ENCODE measurements around the gene GIT1.

Gene GIT1

GRCh38 chr17:29589524-29590410, at the start of gene GIT1:
Gene GIT1 (minus strand): TSS chr17:29589648. CDS start chr17:29589378, 270 bp downstream.
- H3K4me3 Mint-ChIP-seq, result peak within 1 kb of the TSS; percentile 91
- peak within 1 kb of the TSS; percentile 76 for H3K27ac Mint-ChIP-seq
- H3K27me3 Mint-ChIP-seq, result no peaks in the 10 kb centered on the region
- H3K36me3 Mint-ChIP-seq, result no peaks in the 10 kb centered on the region
- peak; percentile 78 for ATAC-seq (ENCODE audit: low read depth)
- DNase-seq (ENCODE audit: low spot score in 2 of 2), result peak; percentile 73 to 75
- peaks cover 48% of the 10 kb centered on the region for H3K4me1 Mint-ChIP-seq
- H3K9me3 Mint-ChIP-seq, result no peaks in the 10 kb centered on the region

GRCh38 chr17:29633886-29634285, 44.4 kb upstream of the GIT1 start:
- peaks cover 23% of the 10 kb centered on the region for H3K36me3 Mint-ChIP-seq
- DNase-seq (ENCODE audit: low spot score in 2 of 2) (no peak), ATAC-seq (ENCODE audit: low read depth) (no peak)
- peak overlapping the region; percentile 64 for H3K27ac Mint-ChIP-seq
- H3K4me1 Mint-ChIP-seq, result peaks cover 13% of the 10 kb centered on the region
- H3K9me3 Mint-ChIP-seq, result no peaks in the 10 kb centered on the region
- H3K4me3 Mint-ChIP-seq, result no peak overlapping the region
- H3K27me3 Mint-ChIP-seq, result no peaks in the 10 kb centered on the region

- H3K27ac Mint-ChIP-seq, result no peak overlapping the region
- DNase-seq (ENCODE audit: low spot score in 2 of 2), result no peak
- H3K4me3 Mint-ChIP-seq, result no peak overlapping the region
- no peaks in the 10 kb centered on the region for H3K9me3 Mint-ChIP-seq
- ATAC-seq (ENCODE audit: low read depth), result no peak
- H3K27me3 Mint-ChIP-seq, result no peaks in the 10 kb centered on the region
- peaks cover 20% of the 10 kb centered on the region for H3K36me3 Mint-ChIP-seq
- H3K4me1 Mint-ChIP-seq, result peaks cover 22% of the 10 kb centered on the region
Measured at GRCh38 chr17:29630630-29631193, 41.3 kb upstream of the GIT1 start.

GRCh38 chr17:29629839-29630238, 40.4 kb upstream of the GIT1 start:
- H3K36me3 Mint-ChIP-seq, result peaks cover 20% of the 10 kb centered on the region
- peaks cover 22% of the 10 kb centered on the region for H3K4me1 Mint-ChIP-seq
- H3K9me3 Mint-ChIP-seq, result no peaks in the 10 kb centered on the region
- ATAC-seq (ENCODE audit: low read depth), result no peak
- no peak overlapping the region for H3K27ac Mint-ChIP-seq
- no peak for DNase-seq (ENCODE audit: low spot score in 2 of 2)
- no peaks in the 10 kb centered on the region for H3K27me3 Mint-ChIP-seq
- H3K4me3 Mint-ChIP-seq, result no peak overlapping the region

GRCh38 chr17:29628644-29629043, 39.2 kb upstream of the GIT1 start:
- H3K4me1 Mint-ChIP-seq, result peaks cover 19% of the 10 kb centered on the region

GRCh38 chr17:29627951-29628350, 38.5 kb upstream of the GIT1 start:
- Mint-ChIP-seq H3K36me3 (peaks cover 15% of the 10 kb centered on the region), H3K9me3 (no peaks in the 10 kb centered on the region), H3K4me1 (peaks cover 23% of the 10 kb centered on the region), H3K27me3 (no peaks in the 10 kb centered on the region), H3K4me3 (no peak overlapping the region), H3K27ac (peak overlapping the region; percentile 71)
- DNase-seq (ENCODE audit: low spot score in 2 of 2) (no peak), ATAC-seq (ENCODE audit: low read depth) (no peak)

More at GRCh38 chr17:29628644-29629043, 39.2 kb upstream of the GIT1 start:
- Mint-ChIP-seq H3K9me3 (no peaks in the 10 kb centered on the region), H3K27ac (peak overlapping the region; percentile 84), H3K4me3 (no peak overlapping the region), H3K27me3 (no peaks in the 10 kb centered on the region), H3K36me3 (peaks cover 15% of the 10 kb centered on the region)
- DNase-seq (ENCODE audit: low spot score in 2 of 2) (no peak), ATAC-seq (ENCODE audit: low read depth) (no peak)

- H3K36me3 Mint-ChIP-seq, result peaks cover 4% of the 10 kb centered on the region
- peaks cover 22% of the 10 kb centered on the region for H3K4me1 Mint-ChIP-seq
- no peak overlapping the region for H3K4me3 Mint-ChIP-seq
- no peaks in the 10 kb centered on the region for H3K27me3 Mint-ChIP-seq
- H3K9me3 Mint-ChIP-seq, result no peaks in the 10 kb centered on the region
- H3K27ac Mint-ChIP-seq, result peak overlapping the region; percentile 58
- ATAC-seq (ENCODE audit: low read depth) (no peak), DNase-seq (ENCODE audit: low spot score in 2 of 2) (no peak)
Measured at GRCh38 chr17:29625037-29625750, 35.7 kb upstream of the GIT1 start.

GRCh38 chr17:29624586-29624985, 35.1 kb upstream of the GIT1 start:
- no peak overlapping the region for H3K4me3 Mint-ChIP-seq

GRCh38 chr17:29623283-29623647, 33.8 kb upstream of the GIT1 start:
- ATAC-seq (ENCODE audit: low read depth) (peak; percentile 3), DNase-seq (ENCODE audit: low spot score in 2 of 2) (no peak)
- no peaks in the 10 kb centered on the region for H3K36me3 Mint-ChIP-seq
- H3K27me3 Mint-ChIP-seq, result no peaks in the 10 kb centered on the region
- no peaks in the 10 kb centered on the region for H3K9me3 Mint-ChIP-seq
- peak overlapping the region; percentile 79 for H3K4me3 Mint-ChIP-seq
- peak overlapping the region; percentile 73 for H3K27ac Mint-ChIP-seq
- H3K4me1 Mint-ChIP-seq, result peaks cover 17% of the 10 kb centered on the region

More at GRCh38 chr17:29624586-29624985, 35.1 kb upstream of the GIT1 start:
- peaks cover 22% of the 10 kb centered on the region for H3K4me1 Mint-ChIP-seq
- DNase-seq (ENCODE audit: low spot score in 2 of 2) (no peak), ATAC-seq (ENCODE audit: low read depth) (no peak)
- H3K27ac Mint-ChIP-seq, result peak overlapping the region; percentile 38
- H3K9me3 Mint-ChIP-seq, result no peaks in the 10 kb centered on the region
- H3K27me3 Mint-ChIP-seq, result no peaks in the 10 kb centered on the region
- peaks cover 4% of the 10 kb centered on the region for H3K36me3 Mint-ChIP-seq

- ATAC-seq (ENCODE audit: low read depth), result peak; percentile 57
- H3K4me3 Mint-ChIP-seq, result peak within 1 kb of the TSS; percentile 79
- H3K27me3 Mint-ChIP-seq, result no peaks in the 10 kb centered on the region
- peak within 1 kb of the TSS; percentile 73 for H3K27ac Mint-ChIP-seq
- peak; percentile 49 to 69 for DNase-seq (ENCODE audit: low spot score in 2 of 2)
- H3K9me3 Mint-ChIP-seq, result no peaks in the 10 kb centered on the region
- peaks cover 14% of the 10 kb centered on the region for H3K4me1 Mint-ChIP-seq
- no peaks in the 10 kb centered on the region for H3K36me3 Mint-ChIP-seq
Measured at GRCh38 chr17:29622337-29623282, 33.2 kb upstream of the GIT1 start, which contains the start of gene CORO6. Gene CORO6 (minus strand): TSS chr17:29622912. CDS start chr17:29621421, 1,491 bp downstream.

GRCh38 chr17:29621751-29622194, 32.3 kb upstream of the GIT1 start:
- H3K9me3 Mint-ChIP-seq, result no peaks in the 10 kb centered on the region
- H3K27me3 Mint-ChIP-seq, result no peaks in the 10 kb centered on the region
- peaks cover 18% of the 10 kb centered on the region for H3K4me1 Mint-ChIP-seq
- ATAC-seq (ENCODE audit: low read depth) (no peak), DNase-seq (ENCODE audit: low spot score in 2 of 2) (no peak)
- H3K36me3 Mint-ChIP-seq, result no peaks in the 10 kb centered on the region
- H3K4me3 Mint-ChIP-seq, result peak overlapping the region; percentile 66
- no peak overlapping the region for H3K27ac Mint-ChIP-seq

- Mint-ChIP-seq H3K4me3 (peak overlapping the region; percentile 41), H3K4me1 (peaks cover 25% of the 10 kb centered on the region), H3K36me3 (no peaks in the 10 kb centered on the region), H3K9me3 (no peaks in the 10 kb centered on the region), H3K27ac (no peak overlapping the region), H3K27me3 (no peaks in the 10 kb centered on the region)
- no peak for DNase-seq (ENCODE audit: low spot score in 2 of 2)
- no peak for ATAC-seq (ENCODE audit: low read depth)
Measured at GRCh38 chr17:29620779-29621500, 31.5 kb upstream of the GIT1 start.

- peaks cover 30% of the 10 kb centered on the region for H3K4me1 Mint-ChIP-seq
- H3K36me3 Mint-ChIP-seq, result no peaks in the 10 kb centered on the region
- ATAC-seq (ENCODE audit: low read depth) (no peak), DNase-seq (ENCODE audit: low spot score in 2 of 2) (no peak)
- H3K27me3 Mint-ChIP-seq, result no peaks in the 10 kb centered on the region
- H3K9me3 Mint-ChIP-seq, result no peaks in the 10 kb centered on the region
- H3K4me3 Mint-ChIP-seq, result no peak overlapping the region
- no peak overlapping the region for H3K27ac Mint-ChIP-seq
Measured at GRCh38 chr17:29620271-29620670, 30.8 kb upstream of the GIT1 start.
